Pulmonary artery endothelial cell (primary cell): ENCODE measurements around the gene BCOR. TPM values are rescaled to one million over a fixed set of nuclear protein-coding genes. Genes with fewer than 3 reads are reported as not detected.

Experiments used
- DNase-seq: peaks from one replicate; pipeline ENCODE4 v3.0.0-alpha.2; 2011; ENCODE audit warnings: low read depth, low spot score
- total RNA-seq: library from RNA; depleted of rRNA; stranded (reverse); fragments of >200 nt; gene quantifications from 2 replicates; pipeline ENCODE4 v1.2.3, GENCODE V29; 2014

Gene BCOR
- total RNA-seq, 1 donor from 2014 or later: 11.0 TPM

- no peak for DNase-seq
These were observed 19.2 kb upstream of the BCOR start for GRCh38 chrX:40116925-40117324.

GRCh38 chrX:40112996-40113395 lies 15.2 kb upstream of the BCOR start:
- DNase-seq: no peak

- DNase-seq: no peak
These were observed 14.1 kb upstream of the BCOR start for GRCh38 chrX:40111868-40112267.

GRCh38 chrX:40109288-40110008 lies 11.7 kb upstream of the BCOR start:
- no peak for DNase-seq

GRCh38 chrX:40108959-40109287 lies 11.2 kb upstream of the BCOR start:
- no peak for DNase-seq

- DNase-seq: no peak
These were observed 10.6 kb upstream of the BCOR start for GRCh38 chrX:40108162-40108958.

- no peak for DNase-seq
These were observed 9.8 kb upstream of the BCOR start for GRCh38 chrX:40107291-40108161.

GRCh38 chrX:40106676-40107290 lies 9.0 kb upstream of the BCOR start:
- DNase-seq: no peak

- no peak for DNase-seq
These were observed 8.3 kb upstream of the BCOR start for GRCh38 chrX:40105835-40106675.

- no peak for DNase-seq
These were observed 7.5 kb upstream of the BCOR start for GRCh38 chrX:40104985-40105834.

GRCh38 chrX:40104630-40104984 lies 6.8 kb upstream of the BCOR start:
- DNase-seq: no peak

GRCh38 chrX:40103565-40104323 lies 6.0 kb upstream of the BCOR start:
- DNase-seq: no peak

- DNase-seq: no peak
These were observed 4.9 kb upstream of the BCOR start for GRCh38 chrX:40102393-40103381.

- DNase-seq: no peak
These were observed 3.7 kb upstream of the BCOR start for GRCh38 chrX:40101430-40101802.

- DNase-seq: no peak
These were observed 3.0 kb upstream of the BCOR start for GRCh38 chrX:40100537-40101429.

- no peak for DNase-seq
These were observed 2.4 kb upstream of the BCOR start for GRCh38 chrX:40100141-40100536.
